ENCODE results near the gene WWTR1. TPM values are rescaled to one million over a fixed set of nuclear protein-coding genes. Genes with fewer than 3 reads are reported as not detected.

Gene WWTR1
- total RNA-seq (2014; rRNA removed; shearing (Covaris generic)) = 43.1 and 48.2 TPM in 2 replicates
- 22.6 and 38.9 TPM in 2 replicates for polyA plus RNA-seq (2014; cell fraction: nucleus; rRNA removed)

DNA sequence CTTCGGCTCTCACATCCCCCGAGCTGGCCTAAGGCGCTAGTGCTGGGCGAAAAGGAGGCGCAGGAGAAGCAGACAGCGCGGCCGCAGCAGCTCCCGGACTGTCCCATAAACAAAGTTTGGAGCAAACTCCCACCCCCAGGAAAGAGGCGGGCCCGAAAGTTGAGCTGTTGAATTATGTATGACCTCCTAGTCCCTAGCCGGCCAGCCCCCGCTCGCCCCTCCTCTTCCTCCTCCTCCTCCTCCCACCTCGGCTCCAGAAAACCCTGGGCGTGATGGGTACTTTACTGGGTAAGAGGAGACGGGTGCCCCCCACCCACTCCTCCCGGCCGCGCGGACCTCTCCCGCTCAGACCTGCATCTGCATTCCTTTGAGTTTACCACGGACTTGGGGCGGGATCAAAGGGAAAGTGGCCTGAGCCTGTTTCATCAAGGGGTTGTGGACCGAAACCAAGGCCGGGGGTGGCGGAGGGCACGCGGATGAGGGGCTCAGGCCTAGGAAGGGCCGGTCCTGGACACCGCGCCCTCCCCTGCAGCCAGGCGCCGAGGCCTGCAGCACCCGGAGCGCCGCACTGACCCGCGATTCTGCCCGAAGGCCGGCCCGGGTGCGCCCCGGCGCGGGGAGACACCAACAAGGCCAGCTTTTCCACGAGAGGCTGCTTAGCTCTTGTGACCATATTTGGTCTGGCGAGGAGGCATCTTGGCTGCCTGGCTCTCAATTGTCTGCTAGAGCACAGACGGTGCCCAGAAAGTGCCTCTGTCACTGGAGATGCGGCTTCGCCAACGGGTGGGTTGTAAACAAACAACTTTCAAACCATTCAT is at the start of gene WWTR1:
WWTR1 (minus strand) TSS at position 100 of the 818 bp plus-strand sequence. CDS start 719 bp downstream, outside the sequence.
- peak; percentile 89 for DNase-seq (ENCODE audit: extremely low read depth, low read depth)

DNA sequence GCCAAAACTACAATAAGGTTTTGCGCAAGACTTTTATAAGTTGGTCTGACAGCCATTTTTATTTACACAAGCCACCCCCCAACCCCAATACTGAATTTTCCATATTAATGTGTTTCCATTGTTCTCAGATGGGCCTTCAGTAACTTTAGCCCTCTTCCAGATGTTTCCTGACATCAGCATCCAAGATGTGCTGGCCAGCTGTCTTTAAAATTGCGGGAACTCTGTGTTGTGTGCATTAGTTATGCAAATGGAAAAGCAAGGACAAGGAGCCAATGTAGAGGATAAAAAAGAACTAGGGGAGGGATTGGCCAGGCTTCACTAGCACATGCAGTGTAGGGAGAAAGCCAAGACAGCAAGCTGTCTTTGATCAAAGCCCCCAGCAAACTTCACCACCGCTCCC is 49.1 kb upstream of the WWTR1 start:
- no peak for DNase-seq (ENCODE audit: extremely low read depth, low read depth)

GRCh38 chr3:149705416-149705815 is 47.6 kb upstream of the WWTR1 start:
- DNase-seq (ENCODE audit: extremely low read depth, low read depth) = no peak

DNA sequence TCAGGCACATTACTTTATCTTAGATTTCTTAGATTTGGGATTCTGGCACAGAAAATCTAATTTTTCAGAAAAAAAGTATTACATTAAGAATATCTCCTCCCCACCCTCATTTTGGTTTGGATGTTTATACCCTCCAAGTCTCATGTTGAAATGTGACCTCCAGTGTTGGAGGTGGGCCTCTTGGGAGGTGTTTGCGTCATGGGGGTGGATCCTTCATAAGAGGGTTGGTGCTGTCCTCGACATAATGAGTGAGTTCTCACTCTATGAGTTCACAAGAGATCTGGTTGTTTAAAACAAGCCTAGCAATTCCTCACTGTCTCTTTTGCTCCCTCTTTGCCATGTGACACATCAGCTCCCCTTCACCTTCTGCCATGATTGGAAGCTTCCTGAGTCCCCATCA is 45.6 kb upstream of the WWTR1 start:
- no peak for DNase-seq (ENCODE audit: extremely low read depth, low read depth)

DNA sequence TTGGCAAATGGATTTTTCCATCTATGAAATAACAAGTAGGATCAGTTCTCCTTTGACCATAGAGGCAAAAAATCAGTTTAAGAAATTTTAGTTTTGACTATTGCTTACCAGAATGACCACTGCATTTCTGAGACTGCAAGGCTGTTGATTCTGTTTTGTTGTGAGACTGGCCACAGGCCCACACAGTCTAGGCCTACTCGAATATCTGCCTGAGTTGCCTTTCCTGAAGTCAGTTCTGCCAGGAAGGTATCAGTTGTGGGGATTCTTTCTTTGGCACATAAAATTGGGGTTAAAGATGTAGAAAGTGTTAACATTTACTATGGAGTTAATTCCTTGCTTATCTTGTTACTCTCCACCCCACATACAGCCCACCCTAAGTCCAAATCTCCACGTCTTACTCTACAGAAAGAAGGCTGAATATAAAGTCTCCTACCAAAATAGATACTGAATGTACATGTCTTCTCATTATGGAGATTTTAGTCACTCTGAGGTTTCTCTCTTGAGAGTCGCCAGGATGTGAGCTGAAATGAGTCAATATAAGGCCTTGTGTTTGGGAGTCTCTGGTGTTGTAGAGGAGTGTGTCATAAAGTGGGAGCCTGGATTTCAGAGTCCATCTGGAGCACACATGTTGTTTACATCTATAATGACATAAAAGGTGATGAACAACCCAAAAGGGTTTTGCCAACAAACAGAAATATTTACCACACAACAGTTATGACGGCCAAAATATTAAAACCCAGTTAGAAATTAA is 45.0 kb upstream of the WWTR1 start:
- no peak for DNase-seq (ENCODE audit: extremely low read depth, low read depth)

DNA sequence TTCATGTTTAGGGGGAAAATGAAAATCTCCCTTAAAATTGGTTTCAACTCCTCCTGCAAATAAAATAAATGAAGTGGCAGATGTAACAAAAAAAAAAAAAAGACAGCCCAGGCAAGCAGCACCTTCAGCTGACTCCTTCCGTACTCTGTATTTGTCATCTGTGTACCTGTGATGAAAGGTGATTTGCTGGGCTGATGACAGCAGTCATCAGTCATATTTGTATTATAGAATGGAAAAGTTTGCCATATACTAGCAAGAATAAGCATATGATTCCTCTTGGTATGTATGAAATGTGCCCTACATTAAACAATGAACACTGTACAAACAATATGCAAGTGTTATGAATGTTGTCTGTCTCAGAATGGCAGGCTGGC is 44.1 kb upstream of the WWTR1 start:
- no peak for DNase-seq (ENCODE audit: extremely low read depth, low read depth)

DNA sequence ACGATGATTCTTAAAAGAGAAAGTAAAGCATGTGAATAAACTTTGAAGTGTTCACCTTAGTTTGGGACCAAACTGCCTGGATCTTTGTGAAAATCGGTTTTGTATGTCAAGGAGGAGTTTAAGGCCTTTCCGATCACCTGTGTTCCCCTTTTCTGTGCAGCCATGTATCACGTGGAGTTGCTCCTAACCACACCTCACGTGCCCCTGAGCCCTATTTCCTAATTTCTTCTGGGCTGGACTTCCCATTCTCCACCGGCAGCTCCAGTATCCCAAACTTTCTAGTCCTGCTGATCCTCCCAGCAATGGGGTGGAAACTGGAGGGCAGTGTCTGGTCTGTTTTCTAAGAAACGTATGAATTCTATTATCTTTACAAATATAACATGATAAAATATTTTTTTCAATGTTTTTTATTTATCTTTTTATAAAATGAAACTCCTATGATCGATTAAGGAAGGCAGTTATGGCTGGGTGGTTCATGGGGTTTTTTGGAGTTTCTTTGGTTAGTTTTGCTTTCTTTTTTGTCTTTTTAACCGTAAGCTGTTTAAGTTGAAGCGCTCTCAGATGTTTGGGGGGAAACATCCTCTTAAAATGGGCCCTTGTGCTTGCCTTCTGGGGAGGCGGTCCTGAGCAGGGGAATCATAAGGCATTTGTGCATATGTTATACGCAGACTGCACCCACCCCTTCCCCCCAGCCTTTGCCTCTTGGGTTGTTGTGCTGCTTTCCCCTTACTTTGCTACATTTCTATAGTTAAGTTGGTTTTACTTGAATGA is 43.6 kb upstream of the WWTR1 start:
- no peak for DNase-seq (ENCODE audit: extremely low read depth, low read depth)

- no peak for DNase-seq (ENCODE audit: extremely low read depth, low read depth)
Measured at GRCh38 chr3:149688122-149688757, 30.4 kb upstream of the WWTR1 start.

GRCh38 chr3:149686996-149687395 is 29.2 kb upstream of the WWTR1 start:
- no peak for DNase-seq (ENCODE audit: extremely low read depth, low read depth)

DNA sequence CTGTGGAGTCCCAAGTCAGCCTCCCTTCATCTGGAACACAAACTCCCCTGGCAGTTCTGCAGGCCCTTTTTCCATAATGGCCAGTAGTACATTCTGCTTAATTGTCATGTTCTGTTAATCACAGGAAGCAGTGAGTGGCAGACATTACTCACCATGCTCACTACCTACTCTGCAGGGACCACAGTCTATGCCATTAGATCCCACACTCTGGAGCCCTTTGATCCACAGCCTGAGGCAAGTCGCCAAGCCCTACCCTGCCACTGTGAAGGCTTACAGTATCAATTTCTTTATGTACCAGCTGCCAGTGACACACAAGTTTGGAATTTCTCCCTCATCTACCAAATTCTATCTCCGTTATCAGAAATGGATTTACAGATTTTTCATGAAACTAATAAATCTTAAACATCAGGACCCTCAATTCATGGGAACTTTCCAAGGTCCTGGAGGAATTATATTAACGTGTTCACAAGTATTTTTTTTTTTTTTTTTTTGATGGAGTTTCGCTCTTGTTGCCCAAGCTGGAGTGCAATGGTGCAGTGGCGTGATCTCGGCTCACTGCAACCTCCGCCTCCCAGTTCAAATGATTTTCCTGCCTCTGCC is 20.6 kb upstream of the WWTR1 start:
- DNase-seq (ENCODE audit: extremely low read depth, low read depth) = peak; percentile 70

GRCh38 chr3:149673393-149673792 is 15.6 kb upstream of the WWTR1 start:
- no peak for DNase-seq (ENCODE audit: extremely low read depth, low read depth)

DNA sequence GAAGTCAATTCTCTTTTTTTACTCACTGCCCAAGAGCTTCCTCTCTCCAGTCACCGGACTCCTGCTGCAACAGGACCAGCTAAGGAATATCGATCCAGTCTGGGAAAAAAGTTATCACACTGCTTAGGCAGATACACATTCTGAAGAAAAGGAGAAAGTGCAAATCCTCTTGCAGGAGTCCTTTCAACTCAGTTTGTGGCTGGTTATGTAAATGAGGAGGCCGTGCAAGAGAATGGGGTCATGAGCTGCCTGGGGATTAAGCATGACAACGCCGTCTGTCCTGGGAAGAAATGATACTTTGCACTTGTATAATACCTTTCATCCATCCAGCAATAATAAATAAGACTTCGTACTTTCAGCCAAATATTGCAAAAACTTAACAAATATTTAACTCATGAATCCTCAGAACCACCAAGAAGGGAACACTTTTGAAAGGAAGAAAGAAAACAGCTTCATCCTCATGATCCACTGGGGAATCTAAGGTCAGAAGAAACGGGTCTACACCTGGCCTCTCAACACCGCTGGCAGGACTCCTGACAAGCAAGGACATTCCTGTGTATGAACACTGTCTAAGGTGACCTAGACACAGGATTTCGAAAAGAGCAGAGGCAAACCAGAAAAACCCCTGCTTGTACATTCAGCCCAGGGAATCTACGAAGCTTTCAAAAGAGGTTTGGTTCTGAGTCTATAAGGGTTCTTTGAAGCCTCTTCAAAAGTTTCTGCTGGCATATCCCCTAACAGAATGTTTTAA is 13.1 kb upstream of the WWTR1 start:
- no peak for DNase-seq (ENCODE audit: extremely low read depth, low read depth)

DNA sequence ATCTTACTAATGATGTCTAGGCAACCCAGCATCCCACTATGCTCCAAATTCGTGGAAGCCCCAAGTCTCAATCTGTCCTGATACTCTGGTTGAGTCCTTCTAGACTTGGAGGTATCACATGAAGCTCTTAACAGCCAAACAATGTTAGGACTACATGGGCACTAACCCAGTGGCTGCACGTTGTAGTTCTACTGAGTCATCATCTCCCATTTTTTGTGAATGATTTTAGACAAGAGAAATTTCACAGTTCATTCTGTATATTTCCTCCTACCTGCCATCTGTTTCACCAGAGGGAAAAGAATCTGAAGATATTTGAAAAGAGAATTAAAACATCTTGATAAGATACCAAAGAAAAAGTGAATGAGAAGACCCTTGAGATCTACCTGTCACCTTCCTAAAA is 9.8 kb upstream of the WWTR1 start:
- no peak for DNase-seq (ENCODE audit: extremely low read depth, low read depth)

DNA sequence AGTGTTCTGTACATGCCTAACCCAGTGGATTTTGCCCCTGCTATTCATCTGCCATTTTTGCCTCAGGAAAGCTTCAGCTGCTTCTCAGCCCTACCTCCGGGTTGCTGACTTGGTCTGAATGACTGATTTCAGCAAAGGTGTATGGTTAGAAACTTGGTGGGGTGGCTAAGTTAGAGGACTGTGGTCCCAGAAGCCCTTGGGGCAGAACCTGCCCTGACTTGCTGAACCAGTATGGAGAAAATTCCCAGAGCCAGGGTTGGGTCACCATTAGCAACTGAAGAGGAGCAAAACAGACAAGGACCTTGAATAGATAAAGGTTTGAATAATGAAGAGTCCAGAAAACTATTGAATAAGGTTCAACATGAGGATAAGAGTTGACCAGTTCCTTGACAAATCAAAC is 6.1 kb upstream of the WWTR1 start:
- DNase-seq (ENCODE audit: extremely low read depth, low read depth) = no peak

DNA sequence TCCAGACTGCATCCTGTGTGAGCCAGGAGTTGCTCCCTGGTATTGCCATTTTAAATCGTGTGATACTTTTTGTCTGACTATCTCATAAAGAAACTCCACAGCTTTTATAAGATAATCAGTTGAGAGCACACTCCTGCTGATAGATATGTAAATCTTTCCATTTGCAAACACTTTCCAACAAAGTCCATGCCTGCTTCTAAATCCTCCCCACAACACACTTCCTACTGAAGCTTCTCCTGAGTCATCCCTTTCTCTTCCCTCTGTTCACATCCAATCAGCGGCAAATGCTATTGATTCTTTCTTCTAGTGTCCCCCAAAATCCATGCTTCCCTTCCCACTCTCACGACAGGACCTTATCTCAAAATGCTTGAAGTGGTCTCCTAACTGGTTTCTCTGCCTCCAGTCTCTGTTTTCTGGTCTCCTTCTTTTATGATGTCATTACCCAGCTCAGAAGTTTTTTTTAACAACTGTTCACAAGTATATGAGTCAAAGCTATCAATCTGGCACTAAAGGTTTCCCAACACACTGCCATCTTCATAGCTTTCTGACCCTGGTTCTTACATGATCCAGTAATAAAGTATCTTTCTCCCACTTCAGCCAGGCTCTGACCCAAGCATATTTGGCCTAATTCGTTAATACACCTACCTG is 4.5 kb upstream of the WWTR1 start:
- no peak for DNase-seq (ENCODE audit: extremely low read depth, low read depth)

- DNase-seq (ENCODE audit: extremely low read depth, low read depth) = no peak
Measured at GRCh38 chr3:149660462-149660861, 2.6 kb upstream of the WWTR1 start.

DNA sequence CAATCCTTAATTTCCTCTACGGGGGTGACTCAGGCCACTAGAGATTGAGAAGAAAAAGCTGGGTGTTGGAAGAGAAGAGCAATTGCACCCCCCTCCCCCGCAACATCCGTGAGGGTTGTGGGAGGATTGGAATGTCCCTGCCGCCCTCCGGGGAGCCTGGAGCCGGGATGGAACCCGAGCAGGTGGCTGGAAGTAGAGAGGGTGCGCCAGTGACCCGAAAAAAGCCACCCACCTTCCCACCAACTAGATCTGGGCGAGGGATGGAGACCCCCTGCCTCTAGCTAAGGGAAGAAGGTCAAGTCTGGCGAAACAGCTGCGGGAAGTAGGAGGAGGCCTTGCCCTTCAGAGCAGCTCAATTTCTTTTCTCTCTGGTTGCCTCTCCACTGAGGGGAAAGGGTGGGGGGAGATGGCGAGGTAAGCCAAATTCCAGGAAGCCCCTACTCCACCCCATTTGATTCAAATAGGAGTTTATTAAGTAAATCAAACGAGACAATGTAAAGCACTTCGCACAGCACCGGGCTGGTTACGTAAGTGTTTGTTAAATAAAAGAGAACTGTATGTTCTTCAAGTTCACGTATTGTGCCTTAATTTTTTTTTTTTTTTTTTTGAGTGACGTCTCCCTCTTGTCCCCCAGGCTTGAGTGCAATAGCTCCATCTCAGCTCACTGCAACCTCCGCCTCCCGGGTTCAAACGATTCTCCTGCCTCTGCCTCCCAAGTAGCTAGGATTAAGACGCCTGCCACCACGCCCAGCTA is 1.1 kb upstream of the WWTR1 start:
- no peak for DNase-seq (ENCODE audit: extremely low read depth, low read depth)

- no peak for DNase-seq (ENCODE audit: extremely low read depth, low read depth)
Measured at GRCh38 chr3:149657321-149657925, 402 bp downstream of the WWTR1 start.

Measured in NCI-H460 (cell line).